ENCODE data around the gene HS3ST1. TPM values are rescaled to one million over a fixed set of nuclear protein-coding genes. Genes with fewer than 3 reads are reported as not detected.

HS3ST1 gene
- 0.23 and 0.66 TPM in 2 replicates for total RNA-seq

DNA sequence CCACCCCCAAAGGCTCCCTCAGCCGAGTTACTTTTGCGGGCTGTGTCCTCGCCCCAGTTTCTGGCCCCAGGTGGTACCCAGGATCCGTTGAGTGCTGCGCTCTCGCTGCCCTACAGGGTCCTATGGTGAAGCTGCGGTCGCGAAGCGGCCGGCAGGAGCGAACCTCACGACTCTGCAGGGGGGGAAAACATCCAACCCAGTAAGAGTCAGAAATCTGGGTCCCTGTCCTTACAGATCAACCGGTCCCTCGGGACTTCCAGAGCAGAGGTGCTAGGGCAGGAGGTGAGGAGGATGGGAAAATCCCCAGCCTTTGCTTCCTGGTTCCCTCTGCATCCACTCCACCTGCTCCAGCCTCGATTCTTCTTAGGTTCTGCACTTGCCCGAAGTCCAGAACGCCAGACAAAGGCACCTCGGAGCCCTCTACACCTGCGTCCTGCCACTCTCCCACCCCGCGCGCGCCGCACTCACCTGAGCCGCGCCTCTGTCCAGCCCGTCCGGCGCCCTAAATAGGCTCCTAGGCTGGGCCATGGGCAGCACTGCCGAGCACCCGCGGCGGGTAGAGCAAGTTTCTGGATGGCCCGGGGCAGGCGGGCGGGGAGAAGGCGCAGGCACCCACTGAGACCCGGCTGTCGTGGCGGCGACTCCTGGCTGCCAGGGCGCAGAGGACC lies at the start of gene HS3ST1:
Gene HS3ST1 (minus strand): TSS at position 664 of the 668 bp plus-strand sequence. CDS start 28,889 bp downstream, outside the sequence.
- Mint-ChIP-seq H3K4me3 (peak within 1 kb of the TSS; percentile 70), H3K27ac (no peak within 1 kb of the TSS), H3K27me3 (peaks cover 54% of the 10 kb centered on the region), H3K9me3 (no peaks in the 10 kb centered on the region), H3K36me3 (ENCODE audit: low read depth) (no peaks in the 10 kb centered on the region), H3K4me1 (peaks cover 8% of the 10 kb centered on the region)
- intact Hi-C loops (cut with micrococcal nuclease): loop anchor here (10.0 kb wide), 1 partner anchor 694 kb away; no protein-coding TSS in a partner anchor
- DNase-seq: no peak

DNA sequence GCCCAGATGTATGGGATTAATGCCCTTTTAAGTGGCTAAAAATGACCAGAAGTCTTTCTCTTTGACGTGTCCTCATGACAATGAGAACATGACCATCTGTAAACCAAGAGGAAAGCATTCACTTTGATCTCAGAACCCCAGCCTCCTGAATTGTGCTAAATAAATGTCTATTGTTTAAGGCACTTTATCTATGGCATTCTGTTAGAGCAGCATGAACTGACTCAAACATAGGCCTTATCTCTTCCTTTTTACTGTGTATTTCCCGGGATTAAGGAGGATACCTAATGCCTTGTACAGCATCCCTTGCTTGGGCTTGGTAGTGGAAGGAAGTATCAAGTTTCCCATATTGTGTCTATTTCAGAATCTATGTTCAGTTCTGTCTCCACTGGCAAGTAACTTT lies 47.2 kb upstream of the HS3ST1 start:
- Mint-ChIP-seq H3K27ac (no peak overlapping the region), H3K4me3 (no peak overlapping the region), H3K36me3 (ENCODE audit: low read depth) (peaks cover 5% of the 10 kb centered on the region), H3K4me1 (peaks cover 15% of the 10 kb centered on the region), H3K27me3 (peaks cover 6% of the 10 kb centered on the region), H3K9me3 (peaks cover 20% of the 10 kb centered on the region)
- DNase-seq: no peak
- intact Hi-C loops (cut with micrococcal nuclease): loop anchor here (10.0 kb wide), 1 partner anchor 821 kb away; no protein-coding TSS in a partner anchor

DNA sequence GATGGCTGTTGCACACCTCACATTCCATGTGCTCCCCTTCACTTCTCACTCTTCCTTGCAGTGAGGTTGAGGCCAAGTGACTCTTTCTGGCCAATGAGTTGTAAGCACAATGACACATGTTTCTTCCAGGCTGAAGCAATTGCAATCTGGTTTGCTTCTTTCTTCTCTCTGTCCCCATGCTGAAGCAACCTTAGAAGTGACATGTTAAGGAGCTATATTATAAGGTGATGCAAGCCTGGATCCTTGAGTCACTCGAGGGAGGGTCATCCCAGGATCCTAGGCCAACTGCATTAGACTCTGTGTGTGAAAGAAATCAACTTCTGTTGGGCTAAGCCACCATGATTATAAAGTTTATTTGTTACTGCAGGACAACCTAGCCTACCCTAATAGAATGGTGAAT lies 45.5 kb upstream of the HS3ST1 start:
- no peak for DNase-seq
- Mint-ChIP-seq H3K9me3 (peaks cover 20% of the 10 kb centered on the region), H3K4me1 (peaks cover 26% of the 10 kb centered on the region), H3K4me3 (no peak overlapping the region), H3K36me3 (ENCODE audit: low read depth) (peaks cover 5% of the 10 kb centered on the region), H3K27me3 (peaks cover 4% of the 10 kb centered on the region), H3K27ac (no peak overlapping the region)
- intact Hi-C loops (cut with micrococcal nuclease): loop anchor here (5.0 to 10.0 kb wide), 3 partner anchors 742 to 892 kb away; no protein-coding TSS in a partner anchor

DNA sequence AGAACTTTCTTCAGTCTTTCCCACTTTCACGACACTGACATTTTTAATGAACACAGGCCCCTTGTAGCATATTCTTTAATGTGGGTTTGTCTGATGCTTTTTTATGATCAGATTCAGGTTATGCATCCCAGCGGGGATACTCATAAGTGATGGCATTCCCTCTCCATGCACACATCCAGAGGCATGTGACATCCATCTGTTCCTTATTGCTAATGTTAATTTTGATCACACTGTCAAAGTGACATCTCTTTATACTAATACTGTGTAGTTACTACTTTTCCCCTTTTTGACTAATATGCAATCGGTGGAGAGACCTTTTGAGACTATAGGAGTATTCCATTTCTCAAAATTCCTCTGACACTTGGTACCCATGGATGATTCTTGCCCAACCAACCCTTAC lies 43.8 kb upstream of the HS3ST1 start:
- H3K4me3 Mint-ChIP-seq: peak overlapping the region; percentile 53
- no peak for DNase-seq
- peak overlapping the region; percentile 2 for H3K27ac Mint-ChIP-seq
- peaks cover 3% of the 10 kb centered on the region for H3K36me3 Mint-ChIP-seq (ENCODE audit: low read depth)
- H3K4me1 Mint-ChIP-seq: peaks cover 34% of the 10 kb centered on the region
- H3K9me3 Mint-ChIP-seq: peaks cover 17% of the 10 kb centered on the region
- intact Hi-C loops (cut with micrococcal nuclease): loop anchor here (5.0 to 10.0 kb wide), 3 partner anchors 740 to 890 kb away; no protein-coding TSS in a partner anchor
- peaks cover 2% of the 10 kb centered on the region for H3K27me3 Mint-ChIP-seq

DNA sequence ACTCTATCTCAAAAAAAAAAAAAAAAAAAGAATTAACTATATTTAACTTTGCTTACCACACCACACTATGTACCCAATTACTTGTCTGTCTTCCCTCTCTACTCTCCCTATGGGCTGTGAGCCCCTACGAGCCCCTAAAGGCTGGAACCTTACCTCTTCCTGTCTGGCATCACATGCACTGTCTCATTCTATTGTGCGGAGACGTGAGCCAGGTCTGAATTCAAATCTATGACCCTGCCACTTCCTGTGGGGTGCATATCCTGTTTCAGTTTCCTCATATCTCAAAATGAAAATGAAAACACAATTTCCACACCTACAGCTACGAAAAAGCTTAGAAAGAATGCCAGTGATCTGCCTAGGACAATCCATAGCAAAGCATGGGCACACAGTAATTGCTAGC lies 42.9 kb upstream of the HS3ST1 start:
- Mint-ChIP-seq H3K36me3 (ENCODE audit: low read depth) (peaks cover 3% of the 10 kb centered on the region), H3K9me3 (peaks cover 9% of the 10 kb centered on the region), H3K4me1 (peaks cover 36% of the 10 kb centered on the region), H3K4me3 (peak overlapping the region; percentile 68), H3K27me3 (peaks cover 2% of the 10 kb centered on the region), H3K27ac (peak overlapping the region; percentile 92)
- peak; percentile 87 for DNase-seq
- intact Hi-C loops (cut with micrococcal nuclease): loop anchor here (1.0 to 10.0 kb wide), 4 partner anchors 9 to 889 kb away; no protein-coding TSS in a partner anchor

DNA sequence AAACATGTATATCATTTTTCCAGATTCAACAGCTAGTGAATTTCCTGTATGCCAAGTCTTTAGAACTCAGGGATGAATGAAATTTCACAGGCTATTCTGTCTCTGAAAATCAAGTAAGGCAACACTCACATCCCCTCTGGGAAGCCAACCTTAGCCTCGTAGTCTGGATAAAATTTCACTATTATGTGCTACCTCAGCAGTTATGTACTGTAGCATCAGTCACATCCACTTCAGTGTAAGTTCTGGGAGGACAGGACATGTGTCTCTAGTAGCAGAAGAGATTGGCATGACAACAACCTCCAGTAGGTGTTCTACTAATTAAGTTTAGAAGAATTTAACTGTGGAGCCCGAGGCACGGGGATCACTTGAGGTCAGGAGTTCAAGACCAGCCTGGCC lies 42.4 kb upstream of the HS3ST1 start:
- intact Hi-C loops (cut with micrococcal nuclease): loop anchor here (1.0 to 10.0 kb wide), 4 partner anchors 9 to 889 kb away; no protein-coding TSS in a partner anchor
- Mint-ChIP-seq H3K9me3 (peaks cover 7% of the 10 kb centered on the region), H3K36me3 (ENCODE audit: low read depth) (peaks cover 3% of the 10 kb centered on the region), H3K4me1 (peaks cover 36% of the 10 kb centered on the region), H3K27me3 (peaks cover 2% of the 10 kb centered on the region), H3K4me3 (no peak overlapping the region), H3K27ac (no peak overlapping the region)
- DNase-seq: no peak

DNA sequence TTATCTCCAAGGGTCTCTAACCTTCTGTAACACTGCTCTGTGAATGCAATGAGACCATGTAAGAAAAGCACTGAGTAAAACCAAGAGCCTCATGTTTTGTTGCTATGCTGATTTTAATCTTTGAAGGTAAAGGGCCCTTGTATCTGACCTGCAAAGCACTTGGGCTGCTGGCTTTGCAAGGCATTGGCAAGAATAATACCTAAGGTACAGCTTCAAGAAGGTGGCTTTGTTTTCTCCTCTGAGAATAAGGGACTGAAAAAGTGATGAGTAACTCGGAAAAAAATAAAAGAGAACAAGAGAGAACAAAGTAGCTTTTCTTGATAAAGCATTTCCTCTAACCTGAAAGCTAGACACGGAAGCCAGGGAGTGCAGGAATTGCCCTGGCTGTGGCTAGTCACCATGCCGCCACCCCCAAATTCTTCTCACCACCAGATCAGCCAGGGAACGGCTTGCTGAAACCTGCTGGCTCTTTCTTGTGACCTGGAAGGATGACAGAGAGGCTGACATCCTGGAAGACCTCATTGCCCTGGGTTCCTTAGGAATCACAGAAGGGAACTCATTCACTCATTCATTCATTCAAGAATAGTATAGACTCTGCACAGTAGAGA lies 41.8 kb upstream of the HS3ST1 start:
- DNase-seq: peak; percentile 66
- Mint-ChIP-seq H3K9me3 (peaks cover 7% of the 10 kb centered on the region), H3K4me3 (peak overlapping the region; percentile 5), H3K36me3 (ENCODE audit: low read depth) (peaks cover 3% of the 10 kb centered on the region), H3K27ac (peak overlapping the region; percentile 1), H3K4me1 (peaks cover 36% of the 10 kb centered on the region), H3K27me3 (peaks cover 2% of the 10 kb centered on the region)
- intact Hi-C loops (cut with micrococcal nuclease): loop anchor here (1.0 to 10.0 kb wide), 4 partner anchors 10 to 888 kb away; no protein-coding TSS in a partner anchor

DNA sequence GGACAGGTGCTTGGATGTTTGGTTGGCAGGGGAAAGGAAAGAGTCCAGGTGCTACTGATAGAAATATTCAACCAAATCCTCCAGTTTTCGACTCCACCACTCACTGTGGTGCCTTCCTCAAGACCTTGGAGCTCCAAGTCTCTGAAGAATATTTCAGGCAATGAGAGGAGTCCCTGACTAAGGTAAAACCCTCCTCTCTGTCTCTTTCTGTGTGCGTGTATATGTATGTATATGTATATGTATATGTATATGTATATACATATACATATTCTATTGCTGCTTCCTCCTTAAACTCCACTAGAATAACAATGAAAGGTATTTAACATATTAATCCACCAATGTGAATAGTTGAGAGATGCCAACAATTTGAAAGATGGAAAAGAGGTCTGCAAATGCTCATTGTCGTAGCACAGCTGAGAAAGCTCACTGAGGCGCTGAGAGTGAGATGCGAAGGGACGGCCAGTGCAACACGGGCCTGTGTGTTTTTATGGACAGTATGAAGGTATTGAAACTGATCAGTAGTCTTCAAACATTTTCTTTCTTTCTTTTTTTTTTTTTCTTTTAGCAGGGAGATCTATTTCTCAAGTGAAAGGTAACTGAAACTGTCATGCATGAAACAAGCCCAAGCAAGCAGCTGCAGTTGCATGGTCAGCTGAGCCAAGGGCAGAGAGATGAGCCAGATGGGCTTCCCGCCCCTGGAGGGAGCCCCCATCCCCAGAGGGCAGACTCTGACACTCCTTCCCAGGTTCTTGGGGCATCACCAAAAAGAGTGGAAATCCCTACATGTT lies 41.1 kb upstream of the HS3ST1 start:
- intact Hi-C loops (cut with micrococcal nuclease): loop anchor here (5.0 to 10.0 kb wide), 3 partner anchors 738 to 888 kb away; no protein-coding TSS in a partner anchor
- Mint-ChIP-seq H3K27ac (no peak overlapping the region), H3K36me3 (ENCODE audit: low read depth) (peaks cover 3% of the 10 kb centered on the region)

DNA sequence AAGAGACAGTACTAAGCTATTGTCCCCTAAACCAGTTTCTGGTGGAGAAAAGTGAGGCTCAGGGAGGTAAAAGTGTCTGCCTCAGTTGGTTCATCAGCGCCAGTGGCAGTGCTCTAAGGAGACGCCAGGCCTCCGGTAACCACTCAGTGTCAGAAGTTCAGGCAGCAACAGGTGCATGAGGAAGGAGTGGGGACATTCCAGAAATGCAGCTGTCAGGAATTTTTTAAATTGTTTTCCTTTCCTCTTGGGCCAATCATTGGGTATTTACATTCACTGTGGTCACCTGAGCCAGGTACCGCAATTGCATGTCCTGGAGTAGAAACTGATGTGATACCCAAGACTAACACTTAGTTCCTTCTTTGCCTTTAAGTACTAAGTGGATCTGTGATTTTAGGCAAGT lies 40.2 kb upstream of the HS3ST1 start:
- peaks cover 3% of the 10 kb centered on the region for H3K36me3 Mint-ChIP-seq (ENCODE audit: low read depth)
- intact Hi-C loops (cut with micrococcal nuclease): no loop called here
- H3K9me3 Mint-ChIP-seq: peaks cover 8% of the 10 kb centered on the region
- peaks cover 8% of the 10 kb centered on the region for H3K27me3 Mint-ChIP-seq
- peaks cover 36% of the 10 kb centered on the region for H3K4me1 Mint-ChIP-seq
- H3K4me3 Mint-ChIP-seq: no peak overlapping the region
- no peak for DNase-seq
- H3K27ac Mint-ChIP-seq: no peak overlapping the region

More for the DNA sequence above, 41.1 kb upstream of the HS3ST1 start:
- H3K4me1 Mint-ChIP-seq: peaks cover 36% of the 10 kb centered on the region
- peaks cover 8% of the 10 kb centered on the region for H3K9me3 Mint-ChIP-seq
- H3K4me3 Mint-ChIP-seq: peak overlapping the region; percentile 30
- DNase-seq: no peak
- peaks cover 5% of the 10 kb centered on the region for H3K27me3 Mint-ChIP-seq

DNA sequence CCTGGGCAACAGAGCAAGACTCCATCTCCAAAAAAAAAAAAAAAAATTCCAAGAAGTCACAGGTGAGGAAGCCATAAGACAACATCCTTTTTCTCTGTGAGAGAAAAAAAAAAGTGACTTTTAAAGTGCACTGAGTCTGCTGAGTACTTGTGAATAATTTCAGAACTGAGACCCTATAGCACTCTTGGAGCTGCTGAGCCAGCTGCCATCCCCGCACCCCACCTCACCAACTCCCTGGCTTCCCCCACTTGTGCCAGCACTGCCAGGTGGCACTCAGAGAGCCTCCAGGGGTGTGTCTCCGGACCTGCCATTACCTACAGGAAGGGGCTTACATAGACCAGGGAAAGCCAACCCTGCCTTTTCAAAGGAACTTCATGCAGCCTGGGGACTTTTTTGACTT lies 39.2 kb upstream of the HS3ST1 start:
- H3K27ac Mint-ChIP-seq: no peak overlapping the region
- H3K4me3 Mint-ChIP-seq: no peak overlapping the region
- peaks cover 9% of the 10 kb centered on the region for H3K27me3 Mint-ChIP-seq
- peaks cover 8% of the 10 kb centered on the region for H3K9me3 Mint-ChIP-seq
- peaks cover 34% of the 10 kb centered on the region for H3K4me1 Mint-ChIP-seq
- DNase-seq: no peak
- H3K36me3 Mint-ChIP-seq (ENCODE audit: low read depth): peaks cover 2% of the 10 kb centered on the region
- intact Hi-C loops (cut with micrococcal nuclease): no loop called here

DNA sequence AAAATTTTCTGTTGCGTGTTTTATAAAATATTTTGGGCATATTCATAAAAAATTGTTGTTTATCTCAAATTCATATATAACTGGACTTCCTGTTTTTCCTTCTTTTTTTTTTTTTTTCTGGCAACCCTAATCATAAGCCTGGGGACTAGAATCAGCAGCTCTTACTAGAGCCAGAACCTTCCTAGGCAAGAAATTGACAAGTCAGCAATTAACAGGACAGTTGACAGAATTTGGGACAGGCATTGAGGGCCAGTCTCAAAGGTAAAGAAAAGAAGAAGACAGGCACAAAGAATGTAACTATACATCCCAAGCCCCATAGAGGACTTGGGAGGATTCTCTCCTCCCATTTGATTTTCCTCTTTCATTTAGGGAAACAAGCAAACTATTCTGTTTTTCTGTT lies 35.0 kb upstream of the HS3ST1 start:
- H3K27ac Mint-ChIP-seq: no peak overlapping the region

DNA sequence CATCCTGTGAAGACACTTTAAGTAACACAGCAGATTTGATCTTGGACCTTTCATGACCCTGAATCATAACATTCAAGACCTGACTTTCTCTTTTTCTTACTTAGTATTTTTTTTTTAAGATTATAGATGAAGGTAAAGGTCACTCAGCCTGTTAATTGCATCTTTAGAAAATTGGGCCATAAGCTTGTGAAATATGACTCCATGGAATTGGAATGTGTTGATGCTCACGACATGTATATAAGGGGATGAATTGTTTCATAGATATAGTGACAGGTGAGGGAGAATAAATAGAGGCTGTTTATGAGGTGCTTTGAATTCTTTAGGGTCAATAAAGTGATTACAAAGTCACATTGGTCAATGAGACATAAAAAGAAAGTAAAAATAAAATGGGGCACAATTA lies 27.7 kb upstream of the HS3ST1 start:
- H3K9me3 Mint-ChIP-seq: peaks cover 29% of the 10 kb centered on the region
- H3K27me3 Mint-ChIP-seq: peaks cover 10% of the 10 kb centered on the region
- no peaks in the 10 kb centered on the region for H3K4me1 Mint-ChIP-seq
- H3K27ac Mint-ChIP-seq: no peak overlapping the region
- no peaks in the 10 kb centered on the region for H3K36me3 Mint-ChIP-seq (ENCODE audit: low read depth)
- H3K4me3 Mint-ChIP-seq: no peak overlapping the region
- DNase-seq: no peak
- intact Hi-C loops (cut with micrococcal nuclease): no loop called here

More for the DNA sequence above, 35.0 kb upstream of the HS3ST1 start:
- intact Hi-C loops (cut with micrococcal nuclease): no loop called here
- Mint-ChIP-seq H3K4me3 (no peak overlapping the region), H3K9me3 (peaks cover 24% of the 10 kb centered on the region), H3K36me3 (ENCODE audit: low read depth) (no peaks in the 10 kb centered on the region), H3K4me1 (peaks cover 7% of the 10 kb centered on the region), H3K27me3 (peaks cover 20% of the 10 kb centered on the region)
- no peak for DNase-seq

DNA sequence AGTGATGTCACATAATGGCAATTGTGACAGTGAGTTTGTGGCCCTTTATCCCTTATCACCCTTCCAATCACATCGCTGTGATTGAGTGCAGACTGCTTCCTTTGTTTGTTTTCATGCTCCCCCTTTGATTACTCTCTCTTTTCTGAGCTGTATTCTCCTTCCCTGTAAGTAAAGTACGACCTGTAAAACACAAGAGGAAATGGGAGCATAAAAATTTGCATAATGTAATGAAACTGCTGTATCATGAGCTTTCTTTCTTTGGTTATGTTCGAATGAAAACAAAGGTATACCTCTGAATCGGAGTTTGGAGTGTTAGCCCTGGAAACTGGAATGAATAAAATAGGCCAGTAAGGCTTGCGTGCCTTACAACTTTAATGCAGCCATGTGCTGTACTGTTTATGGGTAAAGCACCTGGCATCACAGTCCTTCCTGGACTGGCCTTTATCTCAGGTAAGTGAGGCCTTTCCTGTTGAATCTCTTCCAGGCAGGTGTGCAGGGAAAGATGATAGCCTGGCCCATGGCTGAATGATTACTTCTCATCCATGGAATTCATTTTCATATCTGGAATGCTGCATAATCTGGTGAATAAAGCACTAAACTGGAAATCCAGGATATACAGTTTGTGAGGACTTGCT lies 26.6 kb upstream of the HS3ST1 start:
- H3K36me3 Mint-ChIP-seq (ENCODE audit: low read depth): no peaks in the 10 kb centered on the region
- DNase-seq: no peak
- no peak overlapping the region for H3K27ac Mint-ChIP-seq
- intact Hi-C loops (cut with micrococcal nuclease): no loop called here
- peaks cover 10% of the 10 kb centered on the region for H3K27me3 Mint-ChIP-seq
- H3K4me1 Mint-ChIP-seq: no peaks in the 10 kb centered on the region
- no peak overlapping the region for H3K4me3 Mint-ChIP-seq
- peaks cover 22% of the 10 kb centered on the region for H3K9me3 Mint-ChIP-seq

All from activated CD4-positive, alpha-beta T cell treated with anti-CD3 and anti-CD28 coated beads, Interleukin-2, amount 10 ng/mL, durations not matched to agents 24 days and 14 days (primary cell).